HG02571 (cell line): Measurements from ENCODE around the gene NUP210L.
A peak's percentile ranks its signal among the peaks of the same experiment; 100 is the strongest.

ENCODE experiments used
- ATAC-seq: cut with Tn5 transposase; IDR thresholded peaks from one replicate; pipeline ENCODE4 v1.9.1; 2021; ENCODE audit warnings: mild to moderate bottlenecking, moderate library complexity; ENCODE audit not compliant: unreplicated experiment

The NUP210L gene

DNA sequence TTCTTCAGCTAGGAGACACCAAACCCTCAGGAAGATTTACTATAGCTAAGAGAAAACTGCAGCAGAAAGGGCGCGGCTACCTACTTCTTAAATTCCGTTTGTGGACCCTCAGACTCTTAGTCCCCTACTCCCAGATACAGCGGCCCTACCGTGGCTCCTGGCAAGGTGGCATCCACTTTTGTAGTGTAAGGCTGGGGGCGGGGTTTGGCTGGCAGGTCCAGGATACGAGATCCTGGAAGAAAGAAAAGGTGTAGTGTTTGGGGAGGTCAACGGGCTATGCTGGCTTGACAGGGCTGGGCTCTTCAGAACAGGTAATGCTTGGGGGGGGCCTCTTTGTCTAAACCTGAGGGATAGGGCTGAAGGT is 186.9 kb downstream of the NUP210L start:
- no peak for ATAC-seq

DNA sequence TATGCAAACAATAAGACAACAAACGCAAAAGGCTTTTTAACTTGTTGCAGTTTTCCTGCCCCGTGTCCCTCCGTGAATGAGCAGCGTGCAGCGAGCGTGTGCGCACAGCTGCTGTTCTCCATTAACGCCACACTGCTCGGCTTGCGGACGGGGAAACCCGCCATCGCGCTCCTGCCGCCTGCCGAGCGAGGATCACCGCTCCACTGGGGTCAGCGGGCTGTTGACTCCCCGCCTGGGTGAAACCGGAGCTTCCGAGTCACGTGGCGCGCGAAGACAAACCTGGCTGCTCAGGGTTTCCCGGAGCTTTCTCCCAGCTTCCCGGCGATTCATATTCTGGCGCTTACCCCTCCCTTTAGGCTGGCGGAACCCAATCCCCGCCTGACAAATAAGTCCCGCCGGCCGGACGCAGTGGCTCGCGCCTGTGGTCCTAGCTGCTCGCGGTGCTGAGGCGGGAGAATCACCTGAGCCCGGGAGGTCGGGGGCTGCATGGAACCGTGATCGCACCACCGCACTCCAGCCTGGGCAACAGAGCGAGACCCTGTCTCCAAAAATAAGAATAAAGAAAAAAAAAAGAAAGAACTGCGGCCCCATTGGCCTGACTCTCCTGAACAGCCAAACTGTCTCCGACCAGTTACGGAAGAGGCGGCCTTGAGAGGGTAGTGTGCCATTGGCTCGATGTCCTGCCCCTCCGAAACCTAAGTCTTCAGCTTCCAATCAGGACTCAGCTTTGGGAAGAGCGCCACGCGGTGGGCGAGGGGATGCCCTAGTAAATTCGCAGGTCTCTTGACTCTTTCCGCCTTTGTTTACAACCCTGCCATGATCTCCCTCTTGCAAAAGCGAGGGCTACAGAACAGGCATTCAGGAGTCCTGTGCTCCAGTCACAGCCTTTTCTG is 187.5 kb downstream of the NUP210L start, which contains the start of gene CREB3L4:
Gene CREB3L4, plus strand, starts transcription at position 796 of the 893 bp plus-strand sequence. CDS start 624 bp downstream, outside the sequence.
- peak; percentile 73 for ATAC-seq

DNA sequence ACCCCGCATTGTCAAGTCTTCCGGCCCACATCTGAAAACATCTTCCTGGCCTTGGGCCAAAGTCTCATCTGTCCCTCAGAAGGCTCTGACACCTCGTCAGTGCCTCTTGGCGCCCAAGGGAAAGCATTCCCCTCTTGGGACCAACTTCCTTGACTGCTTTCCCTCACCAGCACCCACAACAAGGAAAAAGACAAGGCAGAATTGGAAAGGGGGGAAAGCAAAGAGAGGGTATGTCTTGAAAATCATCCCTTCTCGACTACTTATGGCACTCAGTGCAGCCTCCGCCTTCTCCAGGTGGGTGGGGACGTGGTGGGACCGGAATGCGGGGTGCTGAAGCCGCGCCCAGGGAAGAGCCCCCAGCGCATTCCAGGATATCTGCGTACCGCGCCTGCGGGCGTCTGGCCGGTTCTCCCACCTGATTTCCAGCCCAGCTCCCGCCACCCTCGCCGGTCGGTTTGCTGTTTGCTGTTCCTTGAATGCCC is 191.0 kb downstream of the NUP210L start:
- ATAC-seq = no peak

DNA sequence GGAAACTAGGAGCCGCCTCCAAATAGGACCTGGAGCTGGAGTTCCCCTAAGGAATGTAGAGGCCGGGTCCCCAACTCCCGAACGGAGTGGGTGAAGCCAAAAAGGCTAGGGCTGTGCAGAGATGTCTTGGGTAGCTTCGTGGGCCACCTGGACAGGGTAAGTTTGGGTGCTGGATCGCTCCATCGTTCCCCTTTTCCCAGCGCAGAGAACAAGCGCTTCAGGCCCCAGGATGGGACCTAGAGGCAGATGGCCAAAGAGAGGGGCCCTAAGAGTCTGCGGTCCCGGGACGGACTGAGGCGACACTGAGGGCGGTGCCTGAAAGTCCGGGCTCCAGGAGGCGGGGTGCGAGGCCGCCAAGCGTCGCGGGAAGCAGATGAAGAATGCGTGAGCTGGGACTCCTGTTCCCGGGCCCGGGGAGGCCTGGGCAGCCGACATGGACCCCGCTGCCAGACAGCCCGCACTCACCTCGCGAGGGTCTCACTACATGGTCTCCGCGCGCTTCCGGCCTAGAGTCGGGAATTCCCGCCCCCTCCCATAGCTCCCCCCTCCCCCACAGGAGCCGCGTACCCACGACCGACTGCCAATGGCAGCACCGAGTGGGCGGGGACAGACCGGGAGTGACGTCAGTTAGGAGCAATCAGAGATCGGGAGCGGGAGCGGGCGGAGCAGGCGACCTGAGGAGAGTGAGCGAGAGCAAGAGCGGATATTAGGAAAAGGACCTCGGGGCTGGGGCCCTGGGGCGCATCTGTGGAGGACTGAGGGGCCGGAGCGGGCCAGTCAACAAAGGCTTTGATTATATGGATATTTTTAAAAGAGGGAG is 191.6 kb downstream of the NUP210L start, which contains the start of gene SLC39A1:
Gene SLC39A1, minus strand, starts transcription at position 508 of the 820 bp plus-strand sequence. CDS start 822 bp downstream, outside the sequence.
- peak; percentile 49 for ATAC-seq

DNA sequence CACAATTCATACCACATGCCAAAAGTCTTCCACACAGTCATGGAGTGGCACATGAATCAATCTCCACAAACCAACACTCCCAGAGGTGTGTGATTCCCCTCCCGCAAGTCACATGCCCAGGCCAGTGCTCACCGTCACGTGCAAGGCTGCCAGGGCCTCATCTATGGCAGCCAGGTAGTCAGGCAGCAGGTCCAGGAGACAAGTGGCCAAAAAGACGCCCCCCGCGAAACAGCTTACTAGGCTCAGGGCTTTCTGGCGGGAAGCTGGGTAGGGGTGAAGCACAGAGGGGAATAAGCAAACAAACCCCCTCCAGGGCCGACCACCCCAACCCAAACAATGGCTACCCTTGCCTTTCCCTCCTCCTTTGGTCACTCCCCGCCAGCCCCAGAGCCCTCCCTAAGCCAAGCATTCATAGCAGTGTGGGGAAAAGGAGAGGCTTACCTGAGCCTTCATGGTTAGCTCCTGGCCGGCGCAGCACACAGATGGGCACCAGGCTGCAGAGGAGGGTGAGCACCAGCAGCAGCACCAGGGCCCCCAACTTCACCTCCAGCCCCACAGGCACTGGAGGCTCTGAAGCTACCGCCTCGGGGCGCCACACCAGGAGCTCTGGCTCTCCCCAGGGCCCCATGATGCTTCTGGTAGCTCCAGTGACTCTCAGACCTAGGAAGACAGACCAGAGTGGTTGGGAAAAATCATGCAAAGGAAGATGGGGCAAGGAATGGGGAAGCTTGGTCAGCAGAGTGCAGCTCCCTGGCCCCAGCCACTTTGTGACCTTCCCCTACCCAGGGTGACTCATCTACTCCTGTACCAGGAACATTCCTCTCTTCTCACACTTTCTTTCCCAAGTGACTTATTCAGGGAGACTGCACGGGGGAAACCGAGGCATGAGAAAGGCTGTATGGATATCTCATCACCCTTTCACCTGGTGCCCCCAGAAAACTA is 192.5 kb downstream of the NUP210L start:
- ATAC-seq = no peak

DNA sequence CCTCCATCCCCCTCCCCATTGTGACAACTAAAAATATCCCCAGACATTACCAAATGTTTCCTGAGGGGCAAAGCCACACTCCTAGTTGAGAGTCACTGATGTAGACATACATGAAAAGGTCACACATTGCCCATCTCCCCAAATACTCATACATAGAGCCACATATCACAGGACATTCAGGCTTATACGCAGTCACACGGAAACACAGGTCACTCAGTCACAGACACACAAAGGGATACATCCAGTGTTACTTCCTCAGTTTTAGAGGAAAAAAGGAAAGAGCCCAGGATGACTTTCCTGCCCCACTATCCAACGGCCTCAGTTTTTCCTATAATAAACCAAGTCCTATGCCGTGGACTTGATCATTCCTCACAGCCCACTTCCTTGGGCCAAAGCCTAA is 193.5 kb downstream of the NUP210L start:
- ATAC-seq = no peak

DNA sequence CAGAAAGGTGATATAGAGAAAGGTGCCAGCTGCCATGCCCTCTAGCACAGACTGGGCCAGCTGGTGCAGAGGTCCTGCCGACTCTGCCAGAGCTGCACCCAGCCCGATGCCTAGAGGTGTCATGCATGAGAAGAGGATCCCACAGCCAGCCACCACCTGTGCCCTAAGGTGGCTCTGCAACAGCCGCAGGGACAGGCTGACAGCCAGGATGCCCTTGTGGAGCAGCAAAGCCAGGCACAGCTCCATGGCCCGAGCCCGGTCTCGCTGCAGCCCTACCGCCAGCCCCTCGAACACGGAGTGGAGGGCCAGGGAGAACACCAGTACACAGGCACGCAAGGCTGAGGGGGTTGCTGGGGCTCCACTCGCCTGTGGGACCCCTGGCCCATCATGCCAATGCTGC is 194.7 kb downstream of the NUP210L start:
- no peak for ATAC-seq

DNA sequence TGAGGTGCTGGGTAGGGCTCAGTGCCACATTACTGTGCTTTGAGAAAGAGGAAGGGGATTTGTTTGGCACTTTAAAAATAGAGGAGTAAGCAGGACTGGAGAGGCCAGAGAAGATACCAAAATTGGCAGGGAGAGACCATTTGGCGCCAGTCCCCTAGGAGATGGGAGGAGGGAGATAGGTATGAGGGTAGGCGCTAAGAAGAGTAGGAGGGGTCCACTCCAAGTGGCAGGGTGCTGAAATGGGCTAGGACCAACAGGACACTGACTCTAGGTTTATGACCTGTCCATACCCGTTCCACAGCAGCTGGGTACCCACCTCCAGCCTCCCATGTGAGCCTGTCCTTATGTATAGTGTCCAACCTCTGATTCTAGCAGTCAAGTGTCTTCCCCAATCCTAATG is 195.4 kb downstream of the NUP210L start:
- no peak for ATAC-seq

DNA sequence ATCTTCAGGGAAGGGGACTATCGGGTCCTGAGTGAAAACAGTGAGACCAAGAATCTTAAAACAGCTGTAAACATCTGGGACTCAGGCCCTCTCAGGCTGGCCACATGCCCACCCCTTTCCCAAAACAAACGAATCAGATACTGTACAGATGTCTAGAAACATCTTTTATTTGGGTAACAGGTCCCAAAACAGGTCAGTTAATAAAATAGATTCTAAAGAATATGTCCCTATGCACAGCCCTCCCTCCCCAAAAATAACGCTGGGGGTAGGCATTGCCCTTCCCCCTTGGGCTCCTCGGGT is 196.0 kb downstream of the NUP210L start:
- ATAC-seq = no peak

DNA sequence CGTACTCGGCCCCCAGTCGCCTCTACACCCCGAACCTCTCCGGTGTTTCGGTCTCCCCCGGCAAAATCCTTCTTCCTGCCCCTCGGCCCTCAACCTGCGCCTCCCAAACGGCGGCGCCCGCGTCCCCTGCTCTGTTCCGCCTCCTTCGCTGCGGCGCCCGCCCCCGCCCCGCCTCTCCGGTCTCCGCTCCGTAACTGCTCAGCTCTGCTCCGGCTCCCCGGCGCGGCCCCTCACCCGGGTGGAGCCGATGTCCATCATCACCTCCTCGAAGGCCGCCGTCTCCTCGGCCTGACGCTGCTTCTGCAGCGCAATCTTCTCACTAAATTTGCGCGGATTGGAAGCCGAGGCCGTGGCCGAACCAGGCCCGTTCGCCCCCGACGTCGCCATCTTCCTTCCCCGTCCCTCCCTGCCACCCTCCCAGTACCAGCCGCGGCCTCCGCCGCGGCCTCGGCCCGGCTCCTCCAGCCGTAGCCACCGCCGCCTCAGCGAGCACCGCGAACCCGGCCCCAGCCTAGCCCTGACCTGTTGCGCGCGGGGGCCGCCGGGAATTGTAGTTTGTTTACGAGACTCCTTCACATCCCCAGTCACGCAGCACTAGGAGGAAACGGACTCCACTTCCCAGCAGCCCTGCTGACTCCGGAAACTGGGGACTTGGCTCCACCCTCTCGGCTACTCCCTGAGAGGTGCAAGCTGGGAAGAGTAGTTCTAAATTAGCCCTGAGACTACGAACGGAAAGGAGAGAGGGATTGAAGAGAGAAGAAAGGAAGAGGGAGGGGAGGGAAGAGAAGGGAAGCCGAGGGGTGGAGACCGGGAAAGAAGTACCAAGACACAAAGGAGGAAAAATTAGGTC is 196.5 kb downstream of the NUP210L start, which contains the start of gene CRTC2:
Gene CRTC2, minus strand, starts transcription at position 502 of the 850 bp plus-strand sequence. Its CDS starts 115 bp downstream, at position 387.
- peak; percentile 67 for ATAC-seq

DNA sequence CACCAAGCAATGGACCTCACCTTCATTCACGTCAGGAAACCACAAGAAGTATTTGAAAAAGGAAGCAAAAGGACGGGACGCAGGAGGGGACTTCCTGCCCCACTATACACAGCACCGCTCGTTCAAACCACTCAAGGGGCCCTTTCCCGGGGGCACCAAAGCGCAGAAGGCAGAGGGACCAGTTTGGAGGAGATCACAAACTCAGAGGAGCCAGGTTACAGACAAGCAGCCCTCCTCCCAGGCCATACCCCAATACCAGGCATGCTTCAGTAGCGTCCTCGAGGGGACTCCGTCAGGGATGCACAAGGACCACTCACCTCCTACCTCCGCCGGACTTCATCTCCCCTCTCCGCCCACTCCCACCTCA is 197.1 kb downstream of the NUP210L start:
- peak; percentile 8 for ATAC-seq

DNA sequence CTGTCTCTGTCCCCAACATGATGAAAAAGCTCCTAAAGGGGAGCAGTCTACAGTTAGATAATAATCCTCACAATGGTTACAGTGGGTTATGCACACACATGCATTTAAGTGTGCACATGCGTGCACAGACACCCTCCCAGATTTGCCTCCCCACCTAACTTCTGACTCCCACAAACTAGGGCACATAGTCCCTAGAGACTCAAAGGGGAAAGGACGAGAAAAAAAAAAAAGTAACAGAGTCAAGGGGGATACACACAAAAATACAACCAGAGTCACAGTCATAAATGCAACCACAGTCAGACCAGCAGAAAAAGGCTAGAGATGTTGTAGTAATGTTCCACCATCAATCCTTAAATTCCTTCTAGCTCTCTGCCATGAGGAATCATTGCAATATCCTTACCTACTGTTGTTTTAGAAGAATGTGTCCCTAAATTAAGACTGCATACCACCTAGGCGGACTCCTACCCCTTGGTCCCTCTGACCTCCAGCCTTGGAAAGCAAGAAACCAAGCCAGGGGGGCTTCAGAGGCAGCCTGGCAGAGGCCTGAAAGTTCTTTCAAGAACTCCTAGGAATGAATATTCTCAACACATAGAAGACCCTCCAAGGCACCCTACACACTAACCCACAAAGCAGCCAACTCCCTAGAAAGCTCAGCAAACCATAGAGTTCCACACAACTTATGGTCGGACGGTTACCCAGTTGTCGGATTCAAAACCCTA is 197.7 kb downstream of the NUP210L start:
- no peak for ATAC-seq

DNA sequence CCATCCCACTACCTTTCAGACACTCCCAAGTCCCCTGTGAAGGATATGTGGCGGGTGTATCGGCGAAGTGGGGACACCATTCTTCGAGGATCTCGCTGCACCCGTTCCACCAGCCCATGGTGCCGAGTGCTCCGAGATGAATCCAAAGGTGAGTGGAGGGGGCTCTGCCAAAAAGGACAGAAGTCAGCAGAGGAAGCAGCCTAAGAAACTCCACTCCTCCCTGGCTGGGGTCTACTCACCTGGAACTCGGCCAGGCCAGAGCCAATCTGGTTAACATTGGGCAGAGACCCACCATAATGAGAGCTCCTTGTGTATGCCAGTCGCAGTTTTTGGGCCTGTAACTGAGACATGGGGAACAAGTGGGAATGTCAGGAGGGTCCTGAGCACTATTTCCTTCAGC is 200.0 kb downstream of the NUP210L start:
- no peak for ATAC-seq

DNA sequence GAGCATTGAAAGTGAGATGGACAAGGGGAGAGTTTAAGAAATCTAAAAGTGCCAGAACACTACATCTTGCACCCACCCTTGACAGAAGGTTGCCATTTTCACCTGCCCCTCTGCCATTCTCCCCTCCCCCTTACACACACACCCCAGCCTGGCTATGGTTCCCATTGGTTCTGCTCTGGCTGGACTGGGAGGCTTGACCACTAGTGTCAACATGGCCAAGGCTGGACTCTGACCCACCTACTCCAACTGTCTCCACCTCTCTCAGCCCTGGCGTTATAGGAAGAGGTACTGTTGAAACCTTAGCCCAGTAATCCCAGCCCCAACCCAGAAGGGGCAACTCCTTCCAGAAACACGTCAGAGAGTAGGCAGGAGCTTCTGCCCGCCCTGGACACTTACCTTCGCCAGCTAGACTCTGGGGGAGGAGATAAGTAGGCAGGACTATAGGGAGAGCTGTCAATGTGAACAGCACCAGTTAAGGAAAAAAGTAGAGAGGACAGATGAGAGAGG is 201.0 kb downstream of the NUP210L start:
- ATAC-seq = no peak

DNA sequence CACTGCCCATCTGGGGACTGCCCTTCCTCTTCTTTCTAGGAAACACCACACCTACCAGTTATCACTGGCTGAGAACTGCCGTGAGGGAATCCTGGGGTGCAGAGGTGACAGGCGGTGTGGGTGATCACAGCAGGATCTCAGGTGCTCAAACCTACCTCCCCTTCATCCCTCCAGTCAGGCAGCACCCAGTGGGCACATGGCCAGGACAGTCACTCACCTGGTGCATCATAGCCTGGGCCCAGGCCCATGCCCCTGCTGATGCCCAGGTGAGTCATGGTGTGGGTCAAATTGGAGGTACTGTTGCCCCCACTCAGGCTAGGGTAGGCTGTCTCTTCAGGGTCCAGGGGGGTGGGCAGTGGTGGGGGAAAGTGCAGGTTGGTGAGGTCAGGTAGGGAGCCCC is 203.1 kb downstream of the NUP210L start:
- ATAC-seq = no peak

DNA sequence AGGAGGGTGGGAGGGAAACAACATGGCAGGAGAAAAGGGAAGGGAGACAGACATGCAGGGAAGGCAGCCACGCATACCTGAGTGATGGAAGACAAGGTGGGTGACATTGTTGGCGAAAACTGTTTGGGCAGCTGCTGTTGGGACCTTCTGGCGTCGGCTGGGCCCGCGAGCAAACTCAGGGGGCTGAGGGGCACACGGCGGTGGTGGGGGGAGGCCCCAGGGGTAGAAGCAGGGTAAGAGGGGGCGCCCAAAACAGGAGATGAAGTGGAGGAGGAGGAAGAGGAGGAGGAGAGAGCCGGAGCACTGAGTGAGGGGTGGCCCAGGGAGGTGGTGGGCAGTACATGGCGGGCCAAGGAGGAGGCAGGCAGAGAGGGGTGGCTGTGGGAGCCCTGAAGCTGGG is 203.7 kb downstream of the NUP210L start:
- no peak for ATAC-seq

DNA sequence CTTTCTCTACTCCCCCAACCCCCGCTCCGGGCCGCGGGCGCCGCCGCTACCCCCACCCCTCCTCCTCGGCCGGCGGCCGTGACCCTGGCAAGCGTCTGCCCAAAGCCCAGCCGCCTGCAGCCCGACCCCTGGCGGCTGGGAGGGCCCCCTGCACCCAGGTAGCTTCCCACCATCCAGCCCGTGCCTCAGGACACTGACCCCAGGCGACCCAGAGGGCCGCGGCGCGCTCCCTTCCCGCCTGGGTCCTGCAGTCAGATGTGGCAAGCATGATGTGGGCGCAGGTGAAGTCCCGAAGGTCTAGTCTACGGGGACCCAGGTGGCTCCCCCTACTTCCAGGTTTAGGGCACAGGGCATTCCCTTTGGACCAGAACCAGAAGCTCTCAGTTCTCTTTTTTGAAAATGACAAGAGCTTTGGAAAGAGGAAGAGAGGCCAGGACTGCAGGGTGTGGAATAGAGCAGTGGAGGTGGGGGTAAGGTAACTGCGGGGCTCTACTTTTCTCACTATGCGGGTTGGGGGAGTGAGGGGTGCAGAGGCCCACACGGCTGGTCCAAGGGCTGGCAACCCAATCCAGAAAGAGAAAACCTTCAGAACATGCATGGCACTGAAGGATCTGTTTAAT is 208.1 kb downstream of the NUP210L start, which contains the start of gene DENND4B:
Gene DENND4B, minus strand, starts transcription at position 97 of the 620 bp plus-strand sequence. CDS start 2,344 bp downstream, outside the sequence.
- peak; percentile 62 for ATAC-seq
